OCI-LY7 (cell line): Measurements from ENCODE around the gene GMDS. TPM values are rescaled to one million over a fixed set of nuclear protein-coding genes. Genes with fewer than 3 reads are reported as not detected.

ENCODE experiments used
- BruUV-seq: library from RNA; stranded (reverse); fragments of 400-500 nt; replicated peaks from 2 replicates; lab custom pipeline; 2021; lab: Mats Ljungman, UMichigan
- CTCF ChIA-PET: fragments of 300-600 bp; sonication (Branson Sonifier 250); formaldehyde crosslinking; loops from one replicate; lab custom pipeline; 2022; ENCODE audit warnings: antibody characterized with exemption; ENCODE audit not compliant: unreplicated experiment; lab: Charles Lee
- POLR2A ChIA-PET: fragments of 300-600 bp; sonication (Branson Sonifier 250); formaldehyde crosslinking; loops from one replicate; lab custom pipeline; 2022; ENCODE audit warnings: antibody characterized with exemption; lab: Charles Lee
- DNase-seq: peaks from one replicate; pipeline ENCODE4 v3.0.0-alpha.2; 2015; ENCODE audit warnings: low spot score
- H2AFZ ChIP-seq: fragments of 200-600 bp; sonication (generic), shearing (Covaris generic); 2 replicates; pipeline ENCODE4 v1.6.1; 2014; ENCODE audit warnings: mild to moderate bottlenecking, antibody characterized with exemption, low read length, moderate library complexity
- H3K27ac ChIP-seq: fragments of 200-600 bp; sonication (generic); 2 replicates; pipeline ENCODE4 v1.5.1; 2014; ENCODE audit warnings: mixed run types, low read depth, mild to moderate bottlenecking, moderate library complexity, low read length, inconsistent platforms; ENCODE audit not compliant: poor library complexity, severe bottlenecking
- H3K36me3 ChIP-seq: fragments of 200-600 bp; sonication (generic); 2 replicates; pipeline ENCODE4 v1.6.1; 2014; ENCODE audit warnings: mild to moderate bottlenecking, antibody characterized with exemption, low read length, moderate library complexity, mixed read lengths; ENCODE audit not compliant: insufficient read depth
- H3K4me1 ChIP-seq: fragments of 200-600 bp; sonication (generic); 2 replicates; pipeline ENCODE4 v1.5.1; 2014; ENCODE audit warnings: mild to moderate bottlenecking, low read length; ENCODE audit not compliant: insufficient read depth, poor library complexity, severe bottlenecking
- H3K4me2 ChIP-seq: fragments of 200-600 bp; sonication (generic); 2 replicates; pipeline ENCODE4 v1.6.1; 2014; ENCODE audit warnings: mild to moderate bottlenecking, low read length
- H3K4me3 ChIP-seq: fragments of 200-600 bp; sonication (generic); 2 replicates; pipeline ENCODE4 v1.5.1; 2014; ENCODE audit warnings: mild to moderate bottlenecking, low read depth, low read length; ENCODE audit not compliant: poor library complexity, severe bottlenecking
- H3K79me2 ChIP-seq: fragments of 200-600 bp; sonication (generic); 2 replicates; pipeline ENCODE4 v1.6.1; 2016; ENCODE audit warnings: low read depth, mild to moderate bottlenecking, low read length, moderate library complexity, mixed read lengths; ENCODE audit not compliant: insufficient read depth
- H3K9me2 ChIP-seq: fragments of 200-600 bp; sonication (generic); 2 replicates; pipeline ENCODE4 v1.6.1; 2016; ENCODE audit warnings: mild to moderate bottlenecking, low read length, mixed read lengths; ENCODE audit not compliant: insufficient read depth
- H3K9me3 ChIP-seq: fragments of 200-600 bp; sonication (generic); 2 replicates; pipeline ENCODE4 v1.6.1; 2014; ENCODE audit warnings: mild to moderate bottlenecking, mixed run types, low read length, mixed read lengths
- H4K20me1 ChIP-seq: fragments of 200-600 bp; sonication (generic); 2 replicates; pipeline ENCODE4 v1.6.1; 2014; ENCODE audit warnings: mild to moderate bottlenecking, antibody characterized with exemption, low read length, moderate library complexity, mixed read lengths; ENCODE audit not compliant: insufficient read depth
- EZH2phosphoT487 ChIP-seq: fragments of 200-600 bp; sonication (generic); IDR thresholded peaks from 2 replicates; pipeline ENCODE4 v1.6.1; 2018; ENCODE audit warnings: low read depth, borderline replicate concordance, mild to moderate bottlenecking, mixed run types, antibody characterized with exemption, low read length, moderate library complexity, mixed read lengths
- intact Hi-C: fragments of 100-400 bp; cut with micrococcal nuclease; formaldehyde crosslinking; loops from one replicate; pipeline ENCODE4 v1.10.0; 2022; ENCODE audit not compliant: unreplicated experiment
- total RNA-seq, 2 experiments: library from RNA; depleted of rRNA in 1 of 2; stranded (reverse); fragments of >200 nt in 1 of 2; shearing (Covaris generic) in 1 of 2; gene quantifications; 2 replicates each; pipeline ENCODE4 v1.2.3, GENCODE V29; 2014 to 2022
- TF ChIP-seq, protein P1 (sequence below): fragments of 200-600 bp; sonication (generic); conservative IDR thresholded peaks from 2 replicates; pipeline ENCODE4 v1.5.1; 2014; ENCODE audit warnings: mild to moderate bottlenecking, antibody characterized with exemption, low read length, moderate library complexity, mixed read lengths

The GMDS gene
- total RNA-seq, 2 experiments from 2014 or later = 9.9 to 26.8 TPM

DNA sequence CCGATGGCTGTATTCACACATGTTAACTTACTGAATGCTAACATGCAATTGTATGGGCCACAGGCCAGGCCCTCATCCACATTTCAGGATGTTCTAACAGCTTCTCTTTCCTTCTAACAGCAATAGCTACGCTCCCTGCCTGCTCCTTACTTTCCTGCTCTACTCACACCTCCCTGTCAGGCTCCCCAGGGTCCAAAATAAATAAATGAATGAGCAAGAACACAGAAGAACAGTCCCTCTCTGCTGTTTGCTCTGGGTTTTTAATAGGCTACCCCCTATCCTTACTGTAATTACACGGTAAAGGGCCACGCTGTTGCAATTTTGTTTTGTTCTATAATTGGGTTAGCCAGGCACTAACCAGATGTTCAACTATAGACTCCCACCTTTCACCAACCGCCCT is 135.6 kb downstream of the GMDS start:
- no peaks in the 10 kb centered on the region for H3K36me3 ChIP-seq
- ChIA-PET POLR2A (interaction anchor here (0.6 to 0.7 kb wide), 2 partner anchors 131 to 373 kb away, joined by 4 read pairs; no protein-coding TSS in a partner anchor), CTCF (no interaction called here)
- no peak overlapping the region for H3K4me2 ChIP-seq
- DNase-seq = no peak
- TF ChIP-seq EZH2phosphoT487 = no peak
- TF ChIP-seq, protein P1, sequence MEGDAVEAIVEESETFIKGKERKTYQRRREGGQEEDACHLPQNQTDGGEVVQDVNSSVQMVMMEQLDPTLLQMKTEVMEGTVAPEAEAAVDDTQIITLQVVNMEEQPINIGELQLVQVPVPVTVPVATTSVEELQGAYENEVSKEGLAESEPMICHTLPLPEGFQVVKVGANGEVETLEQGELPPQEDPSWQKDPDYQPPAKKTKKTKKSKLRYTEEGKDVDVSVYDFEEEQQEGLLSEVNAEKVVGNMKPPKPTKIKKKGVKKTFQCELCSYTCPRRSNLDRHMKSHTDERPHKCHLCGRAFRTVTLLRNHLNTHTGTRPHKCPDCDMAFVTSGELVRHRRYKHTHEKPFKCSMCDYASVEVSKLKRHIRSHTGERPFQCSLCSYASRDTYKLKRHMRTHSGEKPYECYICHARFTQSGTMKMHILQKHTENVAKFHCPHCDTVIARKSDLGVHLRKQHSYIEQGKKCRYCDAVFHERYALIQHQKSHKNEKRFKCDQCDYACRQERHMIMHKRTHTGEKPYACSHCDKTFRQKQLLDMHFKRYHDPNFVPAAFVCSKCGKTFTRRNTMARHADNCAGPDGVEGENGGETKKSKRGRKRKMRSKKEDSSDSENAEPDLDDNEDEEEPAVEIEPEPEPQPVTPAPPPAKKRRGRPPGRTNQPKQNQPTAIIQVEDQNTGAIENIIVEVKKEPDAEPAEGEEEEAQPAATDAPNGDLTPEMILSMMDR = no peak
- H3K79me2 ChIP-seq = no peaks in the 10 kb centered on the region
- H3K4me1 ChIP-seq = no peaks in the 10 kb centered on the region
- H3K27ac ChIP-seq = no peak overlapping the region
- no peak overlapping the region for H3K4me3 ChIP-seq
- no TSS peak for BruUV-seq
- H2AFZ ChIP-seq = no peak overlapping the region
- 0 out of 2 replicates have a peak, but pooled peaks cover 6% of the 10 kb centered on the region for H4K20me1 ChIP-seq
- intact Hi-C loops = loop anchor here (10.0 kb wide), 1 partner anchor 315 kb away; no protein-coding TSS in a partner anchor
- H3K9me3 ChIP-seq = no peaks in the 10 kb centered on the region
- no peaks in the 10 kb centered on the region for H3K9me2 ChIP-seq

DNA sequence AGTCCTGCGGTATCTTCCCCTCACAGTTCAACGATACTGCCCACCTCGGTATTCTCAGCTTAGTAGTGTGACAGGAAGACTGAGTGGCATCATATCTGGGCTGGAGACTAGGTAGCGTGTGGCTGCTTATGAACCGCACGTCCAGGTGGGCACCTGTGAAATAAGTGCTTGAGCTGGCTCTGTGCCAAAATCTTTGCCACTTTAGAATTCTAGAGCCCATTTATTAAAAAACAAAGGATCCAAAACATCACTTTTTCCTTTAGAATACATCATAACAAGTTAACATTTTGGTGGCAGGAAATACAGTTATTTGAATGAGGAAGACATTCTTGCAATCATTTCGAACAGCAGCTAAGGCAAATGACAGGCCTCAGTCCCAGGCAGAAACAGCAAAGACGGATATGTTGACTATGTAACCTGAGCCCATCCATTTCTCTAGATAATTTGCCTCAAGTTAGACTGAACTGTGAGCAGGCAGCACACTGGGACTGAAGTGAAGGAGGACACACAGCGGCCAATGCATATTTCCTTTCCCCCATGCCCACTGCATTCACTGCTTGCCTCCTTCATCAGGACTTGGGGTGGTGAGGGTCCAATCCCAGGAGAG is 136.6 kb downstream of the GMDS start:
- intact Hi-C loops = loop anchor here (10.0 kb wide), 1 partner anchor 314 kb away; no protein-coding TSS in a partner anchor
- H2AFZ ChIP-seq = no peak overlapping the region
- H4K20me1 ChIP-seq = no peaks in the 10 kb centered on the region
- ChIA-PET POLR2A (interaction anchor here (0.5 kb wide), 1 partner anchor 1329 kb away, joined by 3 read pairs; no protein-coding TSS in a partner anchor), CTCF (no interaction called here)
- no peaks in the 10 kb centered on the region for H3K9me2 ChIP-seq
- TF ChIP-seq, protein P1 = no peak
- no peak for TF ChIP-seq EZH2phosphoT487
- H3K4me2 ChIP-seq = no peak overlapping the region
- H3K79me2 ChIP-seq = no peaks in the 10 kb centered on the region
- H3K36me3 ChIP-seq = no peaks in the 10 kb centered on the region
- H3K4me1 ChIP-seq = no peaks in the 10 kb centered on the region
- H3K9me3 ChIP-seq = no peaks in the 10 kb centered on the region
- DNase-seq = no peak
- no peak overlapping the region for H3K27ac ChIP-seq
- no TSS peak for BruUV-seq
- H3K4me3 ChIP-seq = no peak overlapping the region

GRCh38 chr6:2104524-2104880 is 140.9 kb downstream of the GMDS start:
- BruUV-seq = no TSS peak
- POLR2A ChIA-PET = interaction anchor here (0.9 kb wide), 1 partner anchor 9 kb away, joined by 4 read pairs; no protein-coding TSS in a partner anchor
- Histone ChIP-seq H3K9me2 (no peaks in the 10 kb centered on the region), H3K79me2 (no peaks in the 10 kb centered on the region), H3K4me1 (no peaks in the 10 kb centered on the region), H3K9me3 (no peaks in the 10 kb centered on the region), H3K4me2 (no peak overlapping the region), H4K20me1 (no peaks in the 10 kb centered on the region), H2AFZ (no peak overlapping the region), H3K27ac (no peak overlapping the region), H3K4me3 (no peak overlapping the region), H3K36me3 (no peaks in the 10 kb centered on the region)
- no peak for TF ChIP-seq EZH2phosphoT487
- TF ChIP-seq, protein P1 = 0 out of 2 replicates have a peak, but pooled peaks have one; percentile 29
- CTCF ChIA-PET = no interaction called here
- no peak for DNase-seq
- intact Hi-C loops = loop anchor here (2.0 to 10.0 kb wide), 2 partner anchors 310 to 500 kb away; no protein-coding TSS in a partner anchor
